Hepatocyte (in vitro differentiated cells): ENCODE data around the gene EPHB1. TPM values are rescaled to one million over a fixed set of nuclear protein-coding genes. Genes with fewer than 3 reads are reported as not detected.

Experiments used
- DNase-seq: peaks from one replicate; pipeline ENCODE4 v3.0.0-alpha.2; 2016; ENCODE audit warnings: low spot score
- H2AFZ ChIP-seq: fragments of 200-600 bp; sonication (generic); 2 replicates; pipeline ENCODE4 v1.6.0; 2016; ENCODE audit warnings: antibody characterized with exemption, mild to moderate bottlenecking
- H3K27ac ChIP-seq: fragments of 200-600 bp; sonication (generic); 2 replicates; pipeline ENCODE4 v1.5.1; 2016; ENCODE audit warnings: mild to moderate bottlenecking
- H3K27me3 ChIP-seq: fragments of 200-600 bp; sonication (generic); 2 replicates; pipeline ENCODE4 v1.6.1; 2016
- H3K36me3 ChIP-seq: fragments of 200-600 bp; sonication (generic); replicated peaks from 2 replicates; pipeline ENCODE4 v1.5.1; 2016; ENCODE audit warnings: low read depth; ENCODE audit not compliant: insufficient read depth
- H3K4me1 ChIP-seq: fragments of 200-600 bp; sonication (generic); 2 replicates; pipeline ENCODE4 v1.5.1; 2016; ENCODE audit warnings: mild to moderate bottlenecking, moderate library complexity; ENCODE audit not compliant: insufficient read depth
- H3K4me2 ChIP-seq: fragments of 200-600 bp; sonication (generic); 2 replicates; pipeline ENCODE4 v1.6.0; 2016
- H3K4me3 ChIP-seq: fragments of 200-600 bp; sonication (generic); 2 replicates; pipeline ENCODE4 v1.5.1; 2016; ENCODE audit warnings: mild to moderate bottlenecking
- H3K79me2 ChIP-seq: fragments of 200-600 bp; sonication (generic); 2 replicates; pipeline ENCODE4 v1.6.0; 2017; ENCODE audit warnings: mild to moderate bottlenecking
- H3K9me2 ChIP-seq: fragments of 200-600 bp; sonication (generic); replicated peaks from 2 replicates; pipeline ENCODE4 v1.6.0; 2017; ENCODE audit warnings: mild to moderate bottlenecking; ENCODE audit not compliant: insufficient read depth
- H3K9me3 ChIP-seq: fragments of 200-600 bp; sonication (generic); 2 replicates; pipeline ENCODE4 v1.5.1; 2016; ENCODE audit warnings: low read depth, mild to moderate bottlenecking
- H4K20me1 ChIP-seq: fragments of 200-600 bp; sonication (generic); 2 replicates; pipeline ENCODE4 v1.6.0; 2016; ENCODE audit warnings: mild to moderate bottlenecking; ENCODE audit not compliant: insufficient read depth, poor library complexity, severe bottlenecking
- CTCF ChIP-seq: fragments of 200-600 bp; sonication (generic); IDR thresholded peaks from 2 replicates; pipeline ENCODE4 v1.5.1; 2016; ENCODE audit warnings: antibody characterized with exemption, mild to moderate bottlenecking; ENCODE audit not compliant: poor library complexity
- EZH2 ChIP-seq: fragments of 200-600 bp; sonication (generic); IDR thresholded peaks from 2 replicates; pipeline ENCODE4 v1.6.1; 2016; ENCODE audit warnings: antibody characterized with exemption, mild to moderate bottlenecking, borderline replicate concordance
- EZH2phosphoT487 ChIP-seq: fragments of 200-600 bp; sonication (generic); IDR thresholded peaks from one replicate; pipeline ENCODE4 v1.6.1; 2018; ENCODE audit warnings: antibody characterized with exemption, mild to moderate bottlenecking, low read depth, moderate library complexity; ENCODE audit not compliant: unreplicated experiment, severe bottlenecking
- WGBS: methylation state at CpG from one replicate; pipeline ENCODE4 v1.1.6; 2016; ENCODE audit warnings: low lambda C conversion rate; ENCODE audit errors: missing lambda C conversion rate; 5-methylcytosine and 5-hydroxymethylcytosine counted together
- polyA plus RNA-seq: library from polyadenylated mRNA; unstranded; fragments of >200 nt; fragmentation: Nextera tagmentation; extraction: Ambion mirVana; gene quantifications from 2 replicates; pipeline ENCODE4 v1.2.1, GENCODE V29; 2016
- total RNA-seq: library from RNA; depleted of rRNA; stranded (reverse); fragments of >200 nt; gene quantifications from 2 replicates; pipeline ENCODE4 v1.2.3, GENCODE V29; 2014

Gene EPHB1
- total and polyA plus RNA-seq, 2 experiments from 2014 or later, result 3.3 to 5.6 TPM

GRCh38 chr3:134934933-134935332, 139.9 kb downstream of the EPHB1 start:
- no peaks in the 10 kb centered on the region for H4K20me1 ChIP-seq
- no peaks in the 10 kb centered on the region for H3K9me3 ChIP-seq
- no peaks in the 10 kb centered on the region for H3K27me3 ChIP-seq
- WGBS, result 85% methylated on average over 2 of the region's 2 CpGs
- DNase-seq, result no peak
- H3K27ac ChIP-seq, result no peak overlapping the region
- H3K36me3 ChIP-seq, result no peaks in the 10 kb centered on the region
- no peaks in the 10 kb centered on the region for H3K4me1 ChIP-seq
- H3K4me2 ChIP-seq, result no peak overlapping the region
- H3K4me3 ChIP-seq, result no peak overlapping the region
- H3K9me2 ChIP-seq, result no peaks in the 10 kb centered on the region
- H3K79me2 ChIP-seq, result no peaks in the 10 kb centered on the region
- no peak for TF ChIP-seq EZH2phosphoT487
- no peak for TF ChIP-seq CTCF
- no peak for TF ChIP-seq EZH2
- H2AFZ ChIP-seq, result no peak overlapping the region

DNA sequence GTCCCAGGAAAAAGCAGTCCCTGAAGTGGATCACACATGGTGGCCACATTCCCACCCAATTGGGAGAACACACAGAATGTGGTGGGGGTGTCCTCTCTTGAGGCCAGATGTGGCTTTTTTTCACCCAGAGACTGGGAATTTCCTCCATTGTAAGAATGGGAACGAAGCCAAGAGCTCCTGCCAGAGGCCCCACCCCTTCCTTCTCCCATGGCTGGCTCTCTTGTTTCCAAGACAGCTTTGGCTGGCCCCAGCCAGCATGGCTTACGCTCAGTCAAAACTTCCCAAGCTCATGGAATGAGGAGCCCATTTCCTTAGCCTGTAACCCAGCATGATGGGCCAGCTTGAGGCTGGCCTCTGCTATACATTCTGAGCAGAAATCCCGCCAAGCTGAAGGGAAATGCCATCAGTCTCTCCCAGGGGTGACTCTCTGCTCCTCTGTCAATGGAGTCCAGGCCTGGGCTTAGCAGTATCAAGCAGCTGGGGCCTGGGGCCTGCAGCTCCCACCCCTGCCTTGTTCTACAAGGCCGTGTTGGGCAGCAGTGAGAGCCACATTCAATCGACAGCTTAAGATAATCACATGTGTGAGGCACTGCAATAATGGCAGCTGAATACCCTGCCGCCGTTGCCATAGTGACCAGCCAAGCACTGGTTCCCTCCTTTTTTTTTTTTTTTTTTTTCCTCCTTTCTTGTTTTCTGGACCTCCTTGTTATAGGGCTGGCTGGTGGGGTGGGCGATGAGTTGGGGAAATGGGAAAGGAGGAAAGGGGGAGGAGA, 142.4 kb downstream of the EPHB1 start:
- Histone ChIP-seq H3K4me3 (no peak overlapping the region), H3K27ac (no peak overlapping the region), H3K9me3 (no peaks in the 10 kb centered on the region), H3K79me2 (no peaks in the 10 kb centered on the region), H2AFZ (no peak overlapping the region), H3K4me2 (no peak overlapping the region), H3K4me1 (no peaks in the 10 kb centered on the region), H3K27me3 (no peaks in the 10 kb centered on the region), H4K20me1 (no peaks in the 10 kb centered on the region), H3K36me3 (no peaks in the 10 kb centered on the region), H3K9me2 (no peaks in the 10 kb centered on the region)
- TF ChIP-seq CTCF, result no peak
- no peak for TF ChIP-seq EZH2phosphoT487
- TF ChIP-seq EZH2, result no peak
- DNase-seq, result peak; percentile 11
- 54% methylated on average over 7 of the region's 8 CpGs for WGBS

- DNase-seq, result no peak
- no peak overlapping the region for H3K4me2 ChIP-seq
- H3K79me2 ChIP-seq, result no peaks in the 10 kb centered on the region
- no peaks in the 10 kb centered on the region for H3K9me3 ChIP-seq
- H3K36me3 ChIP-seq, result no peaks in the 10 kb centered on the region
- H3K4me1 ChIP-seq, result no peaks in the 10 kb centered on the region
- no peak overlapping the region for H3K27ac ChIP-seq
- H4K20me1 ChIP-seq, result no peaks in the 10 kb centered on the region
- H3K27me3 ChIP-seq, result no peaks in the 10 kb centered on the region
- 77% methylated on average over 5 of the region's 5 CpGs for WGBS
- H3K4me3 ChIP-seq, result no peak overlapping the region
- no peak for TF ChIP-seq CTCF
- TF ChIP-seq EZH2phosphoT487, result no peak
- no peak for TF ChIP-seq EZH2
- no peak overlapping the region for H2AFZ ChIP-seq
- no peaks in the 10 kb centered on the region for H3K9me2 ChIP-seq
These were observed 143.0 kb downstream of the EPHB1 start for GRCh38 chr3:134938029-134938525.
